ENCODE measurements around the gene SOX5.

DNA sequence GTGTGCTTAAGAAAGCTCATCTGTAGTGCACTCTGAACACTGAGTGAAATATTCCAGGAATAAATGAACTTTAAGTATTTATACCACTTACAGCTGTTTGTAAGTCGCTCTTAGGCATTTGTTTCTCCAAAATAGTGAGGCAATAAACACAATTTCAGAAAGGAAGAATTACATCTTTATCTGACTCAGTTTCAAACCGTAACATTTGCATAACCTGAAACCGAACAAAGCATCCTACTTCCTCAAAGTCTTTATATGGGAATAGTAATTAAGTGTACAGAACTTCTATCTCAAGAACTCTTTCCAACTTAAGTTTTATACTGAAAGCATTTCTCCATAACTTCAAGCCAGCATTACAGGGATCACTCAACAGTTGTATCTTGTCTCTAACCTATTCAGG lies 58.4 kb downstream of the SOX5 start:
- TF ChIP-seq, protein P1, sequence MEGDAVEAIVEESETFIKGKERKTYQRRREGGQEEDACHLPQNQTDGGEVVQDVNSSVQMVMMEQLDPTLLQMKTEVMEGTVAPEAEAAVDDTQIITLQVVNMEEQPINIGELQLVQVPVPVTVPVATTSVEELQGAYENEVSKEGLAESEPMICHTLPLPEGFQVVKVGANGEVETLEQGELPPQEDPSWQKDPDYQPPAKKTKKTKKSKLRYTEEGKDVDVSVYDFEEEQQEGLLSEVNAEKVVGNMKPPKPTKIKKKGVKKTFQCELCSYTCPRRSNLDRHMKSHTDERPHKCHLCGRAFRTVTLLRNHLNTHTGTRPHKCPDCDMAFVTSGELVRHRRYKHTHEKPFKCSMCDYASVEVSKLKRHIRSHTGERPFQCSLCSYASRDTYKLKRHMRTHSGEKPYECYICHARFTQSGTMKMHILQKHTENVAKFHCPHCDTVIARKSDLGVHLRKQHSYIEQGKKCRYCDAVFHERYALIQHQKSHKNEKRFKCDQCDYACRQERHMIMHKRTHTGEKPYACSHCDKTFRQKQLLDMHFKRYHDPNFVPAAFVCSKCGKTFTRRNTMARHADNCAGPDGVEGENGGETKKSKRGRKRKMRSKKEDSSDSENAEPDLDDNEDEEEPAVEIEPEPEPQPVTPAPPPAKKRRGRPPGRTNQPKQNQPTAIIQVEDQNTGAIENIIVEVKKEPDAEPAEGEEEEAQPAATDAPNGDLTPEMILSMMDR (IDR thresholded peaks at IDR 0.05; ENCODE audit: low read depth, low read length), result no peak
- TF ChIP-seq POLR2A (IDR thresholded peaks at IDR 0.05; ENCODE audit: extremely low read depth, insufficient read length) (no peak), MYC (IDR thresholded peaks at IDR 0.05; ENCODE audit: low read depth, low read length) (no peak), MAX (IDR thresholded peaks at IDR 0.05; ENCODE audit: low read depth, low read length) (no peak)

All from NB4 (cell line).